ENCODE data around the gene RINL.

- TF ChIP-seq CTCF (conservative IDR thresholded peaks at IDR 0.05; ENCODE audit: low read depth, low read length) (no peak), POLR2A (IDR thresholded peaks at IDR 0.05; ENCODE audit: low read depth, low read length) (no peak), MXI1 (IDR thresholded peaks at IDR 0.05; ENCODE audit: borderline replicate concordance, low read depth, low read length) (no peak), RFX5 (IDR thresholded peaks at IDR 0.05; ENCODE audit: low read depth, low read length) (no peak), SMC3 (IDR thresholded peaks at IDR 0.05; ENCODE audit: low read depth, low read length) (no peak), RAD21 (IDR thresholded peaks at IDR 0.05; ENCODE audit: low read length) (no peak), USF2 (IDR thresholded peaks at IDR 0.05; ENCODE audit: low read depth, low read length) (no peak), CEBPB (IDR thresholded peaks at IDR 0.05; ENCODE audit: low read depth, low read length) (no peak), ELK1 (IDR thresholded peaks at IDR 0.05; ENCODE audit: borderline replicate concordance, low read depth, low read length) (no peak), MAZ (IDR thresholded peaks at IDR 0.05; ENCODE audit: borderline replicate concordance, low read depth, low read length) (no peak)
These were observed 40.4 kb downstream of the RINL start for GRCh38 chr19:38837656-38838121.
